Common myeloid progenitor, CD34-positive (primary cell): ENCODE data around the gene SAMD4A.

Experiments used
- CTCF ChIA-PET: fragments of 350-600 bp; sonication (Branson Sonifier 250); formaldehyde crosslinking; loops from one replicate; lab custom pipeline; 2021; ENCODE audit warnings: antibody characterized with exemption; lab: Charles Lee
- POLR2A ChIA-PET: fragments of 350-600 bp; sonication (Branson Sonifier 250); formaldehyde crosslinking; loops from one replicate; lab custom pipeline; 2021; ENCODE audit warnings: antibody characterized with exemption; lab: Charles Lee
- DNase-seq, 3 donors: peaks; one replicate each; pipeline versions ENCODE4 v3.0.0 to v3.0.0-alpha.2; 2013
- H3K27ac ChIP-seq, 2 experiments: 1 replicate in 1 of 2; 2 replicates in 1 of 2; pipeline ENCODE4 v1.7.0; 2013; ENCODE audit warnings: inconsistent platforms in 2 of 2, low read length in 2 of 2, mild to moderate bottlenecking in 2 of 2, low read depth in 1 of 2, moderate library complexity in 1 of 2; ENCODE audit not compliant: severe bottlenecking in 2 of 2, insufficient read depth in 1 of 2, poor library complexity in 1 of 2
- H3K27me3 ChIP-seq, 5 experiments: replicated peaks in 2 of 5; 1 replicate in 3 of 5; 2 replicates in 2 of 5; pipeline versions ENCODE4 v1.6.1 to v1.7.0; 2013; ENCODE audit warnings: low read length in 4 of 5, mild to moderate bottlenecking in 2 of 5, moderate library complexity in 2 of 5, inconsistent platforms in 1 of 5; ENCODE audit not compliant: insufficient read depth in 5 of 5, control insufficient read depth in 4 of 5
- H3K36me3 ChIP-seq, 4 experiments: 1 replicate in 2 of 4; 2 replicates in 2 of 4; pipeline versions ENCODE4 v1.6.1 to v1.7.0; 2013; ENCODE audit warnings: low read length in 3 of 4, control low read depth in 1 of 4, mild to moderate bottlenecking in 1 of 4; ENCODE audit not compliant: control insufficient read depth in 4 of 4, insufficient read depth in 4 of 4
- H3K4me1 ChIP-seq, 4 experiments: 1 replicate in 3 of 4; 2 replicates in 1 of 4; pipeline versions ENCODE4 v1.6.1 to v1.7.1; 2013; ENCODE audit warnings: low read length in 3 of 4, mild to moderate bottlenecking in 3 of 4, control low read depth in 1 of 4, inconsistent platforms in 1 of 4, moderate library complexity in 1 of 4; ENCODE audit not compliant: control insufficient read depth in 4 of 4, insufficient read depth in 4 of 4; ENCODE audit errors: control extremely low read depth in 1 of 4
- H3K4me3 ChIP-seq, 7 experiments: 1 replicate in 4 of 7; 2 replicates in 3 of 7; pipeline versions ENCODE4 v1.5.1 to v1.7.0; 2013; ENCODE audit warnings: mild to moderate bottlenecking in 7 of 7, low read length in 6 of 7, moderate library complexity in 6 of 7, inconsistent platforms in 2 of 7, low read depth in 2 of 7, control low read depth in 1 of 7; ENCODE audit not compliant: insufficient read depth in 4 of 7, control insufficient read depth in 1 of 7; ENCODE audit errors: extremely low read depth in 1 of 7
- H3K9me3 ChIP-seq, 5 experiments: 1 replicate in 4 of 5; 2 replicates in 1 of 5; pipeline versions ENCODE4 v1.6.1 to v1.7.1; 2013; ENCODE audit warnings: low read length in 4 of 5, mild to moderate bottlenecking in 2 of 5, inconsistent platforms in 1 of 5, low read depth in 1 of 5, moderate library complexity in 1 of 5; ENCODE audit not compliant: control insufficient read depth in 4 of 5, insufficient read depth in 2 of 5; ENCODE audit errors: control extremely low read depth in 1 of 5
- WGBS: methylation state at CpG from one replicate; pipeline ENCODE4 v1.1.5; 2013; ENCODE audit not compliant: insufficient coverage; 5-methylcytosine and 5-hydroxymethylcytosine counted together

Gene SAMD4A

GRCh38 chr14:54722791-54723432 is 156.0 kb downstream of the SAMD4A start:
- H3K27me3 ChIP-seq: no peaks in the 10 kb centered on the region
- H3K4me1 ChIP-seq: no peaks in the 10 kb centered on the region
- 100% methylated on average over 1 of the region's 4 CpGs for WGBS
- H3K4me3 ChIP-seq: peak overlapping the region in 1 of 7 experiments; percentile 37
- no peak overlapping the region for H3K27ac ChIP-seq
- ChIA-PET CTCF (interaction anchor here (0.8 to 5.5 kb wide), 15 partner anchors 9 to 356 kb away, joined by 3 to 50 read pairs (median 4); partner anchors contain the start of gene SAMD4A), POLR2A (no interaction called here)
- no peaks in the 10 kb centered on the region for H3K36me3 ChIP-seq
- peak; percentile 65 to 79 (median 79) for DNase-seq
- H3K9me3 ChIP-seq: no peaks in the 10 kb centered on the region

- DNase-seq: no peak
- WGBS: 100% methylated on average over 4 of the region's 4 CpGs
- H3K27ac ChIP-seq: no peak overlapping the region
- no peaks in the 10 kb centered on the region for H3K4me1 ChIP-seq
- ChIA-PET POLR2A (no interaction called here), CTCF (interaction anchor here (0.7 to 5.5 kb wide), 11 partner anchors 7 to 158 kb away, joined by 3 to 50 read pairs (median 5); partner anchors contain the start of gene SAMD4A)
- H3K36me3 ChIP-seq: no peaks in the 10 kb centered on the region
- no peaks in the 10 kb centered on the region for H3K27me3 ChIP-seq
- no peak overlapping the region for H3K4me3 ChIP-seq
- no peaks in the 10 kb centered on the region for H3K9me3 ChIP-seq
Measured at GRCh38 chr14:54724123-54724522, 157.2 kb downstream of the SAMD4A start.

GRCh38 chr14:54724676-54725325 is 157.9 kb downstream of the SAMD4A start:
- POLR2A ChIA-PET: interaction anchor here (0.6 kb wide), 1 partner anchor 166 kb away, joined by 3 read pairs; no protein-coding TSS in a partner anchor
- no peak overlapping the region for H3K4me3 ChIP-seq
- H3K36me3 ChIP-seq: no peaks in the 10 kb centered on the region
- CTCF ChIA-PET: interaction anchor here (0.7 to 5.5 kb wide), 10 partner anchors 11 to 158 kb away, joined by 3 to 50 read pairs (median 4); partner anchors contain the start of gene SAMD4A
- H3K4me1 ChIP-seq: peaks cover 0 to 2% (median under 1%) of the 10 kb centered on the region in 4 experiments
- H3K27me3 ChIP-seq: no peaks in the 10 kb centered on the region
- no peak overlapping the region for H3K27ac ChIP-seq
- DNase-seq: no peak
- H3K9me3 ChIP-seq: no peaks in the 10 kb centered on the region
- WGBS: 96% methylated on average over 5 of the region's 5 CpGs

DNA sequence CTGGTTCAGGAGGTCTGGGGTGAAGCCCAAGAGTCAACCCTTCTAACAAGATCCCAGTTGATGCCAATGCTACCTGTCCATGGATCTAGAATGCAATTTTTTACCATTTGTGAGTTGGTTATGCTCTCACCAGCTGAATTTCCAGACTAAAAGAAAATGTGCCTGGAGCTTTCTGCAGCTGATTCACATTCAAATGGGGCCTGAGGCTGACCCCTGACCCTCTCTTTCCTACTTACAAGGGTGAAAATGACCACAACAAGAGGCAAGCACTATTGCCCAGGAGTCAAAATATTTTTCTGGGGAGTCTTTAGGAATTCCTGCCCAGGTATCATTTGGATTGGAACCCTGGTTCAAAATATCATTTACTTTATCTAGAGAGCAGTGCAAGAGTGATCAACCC is 159.1 kb downstream of the SAMD4A start:
- no peaks in the 10 kb centered on the region for H3K9me3 ChIP-seq
- H3K27ac ChIP-seq: no peak overlapping the region
- ChIA-PET POLR2A (no interaction called here), CTCF (interaction anchor here (0.9 to 5.5 kb wide), 6 partner anchors 9 to 160 kb away, joined by 3 to 50 read pairs (median 4); partner anchors contain the start of gene SAMD4A)
- H3K4me3 ChIP-seq: no peak overlapping the region
- H3K27me3 ChIP-seq: no peaks in the 10 kb centered on the region
- peaks cover 4 to 14% (median 10%) of the 10 kb centered on the region in 4 experiments for H3K4me1 ChIP-seq
- H3K36me3 ChIP-seq: no peaks in the 10 kb centered on the region
- DNase-seq: no peak

GRCh38 chr14:54727929-54728328 is 161.0 kb downstream of the SAMD4A start:
- H3K36me3 ChIP-seq: no peaks in the 10 kb centered on the region
- no peaks in the 10 kb centered on the region for H3K9me3 ChIP-seq
- no peak overlapping the region for H3K27ac ChIP-seq
- no peak overlapping the region for H3K4me3 ChIP-seq
- CTCF ChIA-PET: interaction anchor here (1.1 to 1.7 kb wide), 7 partner anchors 11 to 163 kb away, joined by 3 to 6 read pairs (median 3); no protein-coding TSS in a partner anchor
- peaks cover 4 to 14% (median 10%) of the 10 kb centered on the region in 4 experiments for H3K4me1 ChIP-seq
- H3K27me3 ChIP-seq: no peaks in the 10 kb centered on the region
- no peak for DNase-seq
- 100% methylated on average over 2 of the region's 7 CpGs for WGBS
- POLR2A ChIA-PET: no interaction called here

DNA sequence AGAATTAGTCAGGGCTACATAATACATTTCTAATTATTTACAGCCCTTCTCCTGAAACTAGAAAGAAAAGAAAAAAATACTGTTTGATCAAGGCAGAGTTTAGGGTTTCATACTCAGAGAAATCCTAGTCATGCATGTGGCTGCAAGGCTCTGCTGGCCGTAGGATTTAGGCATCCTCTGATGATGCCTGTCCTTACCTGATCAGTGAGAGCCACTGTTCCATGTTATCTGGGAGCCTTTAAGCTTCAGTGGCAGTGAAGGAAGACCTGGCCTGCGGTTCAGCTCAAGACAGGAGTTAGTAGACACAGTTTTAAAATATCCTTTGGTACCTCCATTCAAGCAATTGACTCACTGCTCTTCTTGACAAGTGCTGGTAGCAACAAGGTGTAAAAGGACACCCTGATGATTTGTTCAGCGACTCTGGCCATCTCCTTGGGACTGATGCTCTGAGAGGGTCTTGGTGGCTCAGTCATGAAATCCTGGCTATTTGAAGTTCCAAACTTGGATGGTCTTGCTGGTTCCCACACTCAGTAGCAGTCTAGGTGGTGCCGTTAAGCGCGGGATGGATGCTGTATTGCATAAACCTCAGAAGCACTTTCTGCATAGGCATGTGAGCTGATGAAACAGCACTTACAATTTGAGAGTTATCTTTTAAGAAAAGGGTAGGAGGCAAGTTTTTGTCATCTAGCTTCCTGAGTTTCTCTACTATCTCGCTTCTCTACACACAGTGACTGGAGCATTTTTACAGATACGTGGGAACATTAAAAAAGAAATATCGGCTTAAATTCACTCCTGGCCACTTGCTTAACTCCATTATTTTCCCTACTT is 162.0 kb downstream of the SAMD4A start:
- Histone ChIP-seq H3K4me3 (no peak overlapping the region), H3K27ac (no peak overlapping the region), H3K36me3 (no peaks in the 10 kb centered on the region), H3K27me3 (no peaks in the 10 kb centered on the region), H3K4me1 (peaks cover 4 to 14% (median 10%) of the 10 kb centered on the region in 4 experiments), H3K9me3 (no peaks in the 10 kb centered on the region)
- ChIA-PET POLR2A (no interaction called here), CTCF (interaction anchor here (1.2 to 2.3 kb wide), 7 partner anchors 12 to 224 kb away, joined by 3 to 6 read pairs (median 4); no protein-coding TSS in a partner anchor)
- 100% methylated on average over 3 of the region's 9 CpGs for WGBS
- DNase-seq: no peak
